ENCODE results near the gene SLAMF8.

DNA sequence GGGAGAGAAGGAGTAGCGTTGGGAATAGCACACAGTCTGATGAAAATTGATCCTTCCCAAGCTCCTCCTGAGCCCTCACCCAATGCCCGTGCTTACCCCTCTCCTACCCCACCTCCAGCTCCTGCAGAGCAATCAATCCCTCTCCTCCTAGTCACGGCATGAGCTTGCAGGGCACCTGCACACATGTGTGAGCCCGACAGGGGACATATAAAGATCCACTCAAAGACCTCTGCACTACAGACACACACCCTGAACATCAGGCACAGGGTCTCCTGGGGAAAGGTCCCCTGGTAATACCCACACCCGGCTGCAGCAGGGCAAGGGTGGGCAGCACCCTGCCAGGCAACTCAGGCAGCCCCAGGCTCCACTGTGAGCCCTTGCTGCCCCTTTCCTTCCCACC lies 35.4 kb downstream of the SLAMF8 start:
- TF ChIP-seq, protein P1, sequence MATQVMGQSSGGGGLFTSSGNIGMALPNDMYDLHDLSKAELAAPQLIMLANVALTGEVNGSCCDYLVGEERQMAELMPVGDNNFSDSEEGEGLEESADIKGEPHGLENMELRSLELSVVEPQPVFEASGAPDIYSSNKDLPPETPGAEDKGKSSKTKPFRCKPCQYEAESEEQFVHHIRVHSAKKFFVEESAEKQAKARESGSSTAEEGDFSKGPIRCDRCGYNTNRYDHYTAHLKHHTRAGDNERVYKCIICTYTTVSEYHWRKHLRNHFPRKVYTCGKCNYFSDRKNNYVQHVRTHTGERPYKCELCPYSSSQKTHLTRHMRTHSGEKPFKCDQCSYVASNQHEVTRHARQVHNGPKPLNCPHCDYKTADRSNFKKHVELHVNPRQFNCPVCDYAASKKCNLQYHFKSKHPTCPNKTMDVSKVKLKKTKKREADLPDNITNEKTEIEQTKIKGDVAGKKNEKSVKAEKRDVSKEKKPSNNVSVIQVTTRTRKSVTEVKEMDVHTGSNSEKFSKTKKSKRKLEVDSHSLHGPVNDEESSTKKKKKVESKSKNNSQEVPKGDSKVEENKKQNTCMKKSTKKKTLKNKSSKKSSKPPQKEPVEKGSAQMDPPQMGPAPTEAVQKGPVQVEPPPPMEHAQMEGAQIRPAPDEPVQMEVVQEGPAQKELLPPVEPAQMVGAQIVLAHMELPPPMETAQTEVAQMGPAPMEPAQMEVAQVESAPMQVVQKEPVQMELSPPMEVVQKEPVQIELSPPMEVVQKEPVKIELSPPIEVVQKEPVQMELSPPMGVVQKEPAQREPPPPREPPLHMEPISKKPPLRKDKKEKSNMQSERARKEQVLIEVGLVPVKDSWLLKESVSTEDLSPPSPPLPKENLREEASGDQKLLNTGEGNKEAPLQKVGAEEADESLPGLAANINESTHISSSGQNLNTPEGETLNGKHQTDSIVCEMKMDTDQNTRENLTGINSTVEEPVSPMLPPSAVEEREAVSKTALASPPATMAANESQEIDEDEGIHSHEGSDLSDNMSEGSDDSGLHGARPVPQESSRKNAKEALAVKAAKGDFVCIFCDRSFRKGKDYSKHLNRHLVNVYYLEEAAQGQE (IDR thresholded peaks at IDR 0.05; ENCODE audit: insufficient read depth in 1 of 2, low read depth in 2 of 2, low read length in 2 of 2), result no peak
- no peak for TF ChIP-seq SIN3A (IDR thresholded peaks at IDR 0.05; ENCODE audit: borderline replicate concordance, insufficient read depth, low read length)
- no peak for TF ChIP-seq FOXP2 (optimal IDR thresholded peaks at IDR 0.05; ENCODE audit: borderline replicate concordance, extremely low read depth, extremely low read length, insufficient read depth)
